Activated effector memory CD4-positive, alpha-beta T cell treated with Interleukin-2 at 50 U/mL for 16 hours (primary cell): ENCODE data around the gene LITAFD.
"Not testable (repeated sequence)": the region's sequence is repeated elsewhere in the genome, so short reads cannot be mapped to it uniquely, and the experiment has no call there.

Source experiments
- DNase-seq: peaks from one replicate; pipeline ENCODE4 v3.0.0-alpha.2; 2020

LITAFD gene

DNA sequence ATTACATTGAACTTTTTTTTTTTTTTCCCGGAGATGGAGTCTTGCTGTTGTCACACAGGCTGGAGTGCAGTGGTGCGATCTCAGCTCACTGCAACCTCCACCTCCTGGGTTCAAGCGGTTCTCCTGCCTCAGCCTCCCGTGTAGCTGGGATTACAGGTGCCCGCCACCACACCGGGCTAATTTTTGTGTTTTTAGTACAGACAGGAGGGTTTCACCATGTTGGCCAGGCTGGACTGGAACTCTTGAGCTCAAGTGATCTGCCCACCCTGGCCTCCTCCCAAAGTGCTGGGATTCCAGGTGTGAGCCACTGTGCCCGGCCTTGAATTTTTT, 8.3 kb upstream of the LITAFD start:
- DNase-seq: not testable (repeated sequence)

DNA sequence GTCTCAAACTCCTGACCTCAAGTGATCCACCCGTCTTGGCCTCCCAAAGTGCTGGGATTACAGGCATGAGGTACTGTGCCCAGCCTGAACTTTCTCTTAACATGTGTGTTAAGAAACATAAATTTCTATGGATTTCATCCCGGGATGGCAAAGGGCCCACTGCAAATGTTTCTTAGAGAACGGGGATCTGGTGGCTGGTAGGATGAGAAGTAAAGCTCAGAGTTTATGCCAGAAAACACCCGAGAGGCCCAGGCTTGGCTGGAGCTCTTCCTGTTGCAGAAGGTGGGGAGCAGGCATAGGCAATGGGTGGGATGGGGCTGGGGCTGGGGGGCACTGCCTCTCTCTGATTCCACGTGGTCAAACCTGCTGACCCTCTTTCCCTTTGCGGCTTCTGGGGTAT, 7.8 kb upstream of the LITAFD start:
- no peak for DNase-seq

DNA sequence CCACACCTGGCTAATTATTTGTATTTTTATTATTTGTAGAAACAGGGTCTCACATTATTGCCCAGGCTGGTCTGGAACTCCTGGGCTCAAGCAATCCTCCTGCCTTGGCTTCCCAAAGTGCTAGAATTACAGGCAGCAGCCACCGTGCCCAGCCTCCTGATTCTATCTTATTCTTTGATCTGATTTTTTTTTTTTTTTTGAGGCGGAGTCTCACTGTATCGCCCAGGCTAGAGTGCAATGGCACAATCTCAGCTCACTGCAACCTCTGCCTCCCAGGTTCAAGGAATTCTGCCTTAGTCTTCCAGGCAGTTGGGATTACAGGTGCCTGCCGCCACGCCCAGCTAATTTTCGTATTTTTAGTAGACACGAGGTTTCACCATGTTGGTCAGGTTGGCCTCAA, 6.8 kb upstream of the LITAFD start:
- DNase-seq: not testable (repeated sequence)

DNA sequence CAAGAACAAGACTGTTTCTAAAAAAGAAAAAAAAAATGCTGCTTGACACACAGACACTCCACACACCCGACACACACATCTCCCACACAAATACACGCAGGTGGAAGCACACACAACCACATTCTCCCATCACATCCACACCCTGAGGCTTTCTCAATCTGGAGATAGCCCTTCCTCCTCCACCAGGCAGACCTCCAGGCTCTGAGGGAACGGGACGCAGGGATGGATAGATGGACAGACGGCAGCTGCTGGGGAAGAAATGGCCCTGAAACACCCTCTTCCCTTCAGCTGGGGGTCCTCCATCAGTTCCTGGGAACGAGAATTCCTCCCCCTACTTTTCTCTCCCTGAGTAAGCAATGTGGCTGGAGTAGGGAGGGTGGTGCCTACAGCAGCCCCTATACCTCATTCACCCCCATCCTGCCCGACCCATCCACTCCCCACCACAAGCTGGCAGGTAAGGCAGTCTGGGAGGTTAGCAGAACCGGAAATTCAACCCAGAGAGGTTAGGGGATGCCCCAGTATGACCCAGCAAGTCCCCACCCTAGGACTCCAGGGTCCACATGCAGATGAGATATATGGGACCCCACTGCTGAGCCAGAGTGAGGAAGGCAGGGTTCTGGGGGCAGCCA, 4.1 kb upstream of the LITAFD start:
- DNase-seq: no peak

DNA sequence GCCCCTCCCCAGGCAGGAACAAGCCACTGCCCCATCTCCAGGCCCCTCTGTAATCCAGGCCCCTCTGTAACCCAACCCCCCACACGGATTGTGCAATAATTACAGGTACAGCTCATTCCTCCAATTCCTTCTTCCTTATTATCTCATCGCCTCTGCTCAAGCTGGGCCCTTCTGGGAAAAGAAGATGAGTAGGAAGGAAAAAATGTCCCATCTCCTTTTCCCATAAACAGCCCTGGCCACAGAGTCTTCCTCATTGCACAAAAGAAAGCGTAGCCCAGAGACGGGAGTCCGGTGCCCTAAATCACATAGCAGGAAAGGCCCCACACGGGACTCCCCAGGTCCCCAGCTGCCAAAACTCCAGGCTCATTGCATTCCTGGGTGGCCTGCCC, 3.6 kb upstream of the LITAFD start:
- DNase-seq: no peak

DNA sequence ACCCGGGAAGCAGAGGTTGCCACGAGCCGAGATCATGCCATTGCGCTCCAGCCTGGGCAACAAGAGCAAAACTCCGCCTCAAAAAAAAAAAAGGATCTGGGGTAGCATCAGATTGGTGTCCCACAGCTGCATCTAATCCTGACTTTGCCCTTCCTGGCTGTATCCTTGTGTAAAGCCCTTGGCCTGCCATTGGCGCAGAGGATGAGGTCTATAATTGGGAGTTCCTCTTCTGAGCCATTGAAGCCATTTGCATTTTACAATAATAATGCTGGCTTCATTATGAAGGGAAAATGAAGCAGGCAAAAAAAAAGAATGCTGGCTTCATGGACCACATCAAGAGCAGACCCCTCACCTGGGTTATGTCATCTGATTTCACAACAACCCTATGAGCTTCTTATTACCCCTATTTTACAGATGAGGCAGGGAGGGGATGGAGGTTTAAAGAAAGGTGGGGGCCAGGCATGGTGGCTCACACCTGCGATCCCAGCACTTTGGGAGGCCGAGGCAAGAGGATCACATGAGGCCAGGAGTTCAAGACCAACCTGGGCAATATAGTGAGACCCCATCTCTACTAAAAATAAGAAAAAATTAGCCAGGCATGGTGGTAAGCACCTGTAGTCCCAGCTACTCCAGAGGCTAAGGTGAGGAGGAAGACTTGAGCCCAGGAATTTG, 1.2 kb upstream of the LITAFD start:
- no peak for DNase-seq

DNA sequence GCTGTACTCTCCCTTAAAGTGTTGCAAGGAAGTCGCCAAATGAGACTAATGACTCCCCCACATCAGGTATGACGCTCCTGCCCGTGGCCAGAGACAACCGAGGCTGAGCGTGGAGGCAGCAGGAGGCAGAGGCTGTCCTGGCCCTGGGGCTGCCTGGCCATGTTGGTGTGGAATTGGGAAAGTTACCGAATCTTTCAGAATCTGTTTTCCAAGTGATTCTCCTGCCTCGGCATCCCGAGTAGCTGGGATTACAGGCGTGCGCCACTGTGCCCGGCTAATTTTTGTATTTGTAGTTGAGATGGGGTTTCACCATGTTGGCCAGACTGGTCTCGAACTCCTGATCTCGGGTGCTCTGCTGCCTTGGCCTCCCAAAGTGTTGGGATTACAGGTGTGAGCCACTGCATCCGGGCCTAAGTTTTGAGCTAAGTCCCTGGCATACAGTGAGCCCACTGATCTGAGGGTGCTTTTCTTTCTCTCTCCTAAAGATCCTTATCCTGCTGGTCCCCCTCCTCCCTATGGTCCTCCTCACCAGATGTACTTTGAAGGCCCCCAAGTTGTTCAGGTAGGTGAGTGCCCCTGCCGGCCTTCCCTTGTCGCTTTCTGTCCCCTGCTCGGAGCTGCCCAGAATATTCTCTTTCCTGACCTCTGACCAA, 700 bp downstream of the LITAFD start:
- DNase-seq: no peak

DNA sequence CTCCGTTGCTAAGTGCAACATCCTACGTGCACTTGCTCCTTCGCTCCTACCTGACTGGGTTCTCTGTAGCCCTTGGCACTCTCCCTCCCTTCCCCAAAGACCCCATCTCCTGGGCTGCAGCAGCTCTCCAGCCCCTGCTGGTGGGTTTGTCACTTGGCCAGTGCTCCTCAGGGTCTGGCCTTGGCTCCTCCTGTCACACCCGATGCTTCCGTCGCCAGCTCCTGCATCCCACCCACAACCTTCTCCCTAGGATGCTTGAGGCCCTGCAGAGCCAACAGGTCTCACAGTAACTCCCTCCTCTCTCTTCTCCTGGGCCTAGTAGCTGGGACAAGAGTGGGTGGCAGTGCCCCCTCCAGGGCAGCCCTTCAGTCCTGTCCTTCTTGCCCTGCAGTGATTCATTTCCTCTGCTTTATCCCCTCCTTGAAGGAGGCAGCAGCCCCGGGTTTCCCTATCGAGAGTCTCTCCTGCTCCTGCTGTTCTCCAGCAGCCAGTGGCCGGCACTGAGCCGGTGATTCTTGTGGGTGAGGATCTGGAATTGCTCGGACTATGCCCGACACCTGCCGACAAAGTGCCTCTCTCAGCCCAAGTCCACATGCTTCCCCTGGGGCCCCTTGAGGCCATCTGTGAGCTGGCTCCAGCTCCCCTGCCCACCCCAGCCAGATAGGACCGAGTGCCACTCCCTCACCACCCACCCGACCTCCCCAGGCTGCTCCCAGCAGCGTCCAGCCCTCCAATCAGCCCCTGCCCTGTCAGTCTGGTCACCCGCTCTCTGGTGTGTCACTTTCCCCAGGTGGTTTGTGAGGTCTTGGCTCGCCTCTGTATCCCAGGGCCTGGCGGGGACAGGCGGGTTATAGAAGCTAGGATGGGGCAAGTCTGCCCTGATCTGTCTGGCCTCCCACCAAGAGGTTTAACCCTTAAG, 3.8 kb downstream of the LITAFD start:
- DNase-seq: no peak

DNA sequence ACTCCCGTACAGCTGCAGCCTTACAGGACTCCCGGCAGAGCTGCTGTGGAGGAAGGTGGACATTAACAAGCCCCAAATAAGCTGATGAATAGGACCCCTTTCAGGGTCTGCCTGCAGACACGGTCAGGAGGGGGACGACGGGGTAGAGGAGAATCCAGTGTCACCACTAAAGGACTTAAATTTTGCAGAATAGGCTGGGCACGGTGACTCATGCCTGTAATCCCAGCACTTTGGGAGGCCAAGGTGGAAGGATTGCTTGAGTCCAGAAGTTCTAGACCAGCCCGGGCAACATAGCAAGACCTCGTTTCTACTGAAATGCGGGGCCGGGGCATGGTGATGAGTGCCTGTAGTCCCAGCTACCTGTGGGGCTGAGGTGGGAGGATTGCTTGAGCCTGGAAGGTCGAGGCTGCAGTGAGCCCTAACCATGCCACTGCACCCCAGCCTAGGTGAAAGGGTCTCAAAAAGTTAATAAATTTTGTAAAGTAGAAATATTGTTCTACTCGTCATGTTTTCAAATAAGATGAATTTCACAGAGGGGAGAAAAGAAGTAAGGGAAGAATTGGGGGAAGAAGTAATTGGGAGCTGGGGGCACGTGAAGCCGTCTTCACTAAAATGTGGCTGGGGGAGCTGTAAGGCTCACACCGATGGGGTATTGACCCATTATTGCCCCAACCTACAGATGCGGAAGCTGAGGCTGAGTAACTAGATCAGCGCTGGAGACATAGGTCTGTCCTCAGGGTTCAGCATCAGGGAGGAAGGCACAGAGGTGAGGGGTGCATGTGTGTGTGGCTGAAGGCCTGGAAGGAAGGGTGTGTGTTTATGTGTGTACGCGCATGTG, 4.7 kb downstream of the LITAFD start:
- DNase-seq: no peak

DNA sequence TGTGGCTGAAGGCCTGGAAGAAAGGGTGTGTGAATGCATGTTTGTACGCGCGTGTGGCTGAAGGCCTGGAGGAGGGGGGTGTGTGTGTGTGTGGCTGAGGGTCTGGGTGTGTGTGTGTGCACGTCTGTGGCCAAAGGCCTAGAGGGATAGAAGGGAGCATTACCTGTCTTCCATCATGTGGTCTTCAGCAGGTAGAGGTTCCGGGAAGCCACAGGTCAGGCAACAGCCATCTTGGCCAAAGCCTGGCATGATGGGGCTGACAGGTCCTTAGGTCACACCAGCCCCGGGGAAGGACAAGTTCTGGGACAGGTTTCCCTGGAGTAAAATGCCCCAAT, 5.2 kb downstream of the LITAFD start:
- no peak for DNase-seq

DNA sequence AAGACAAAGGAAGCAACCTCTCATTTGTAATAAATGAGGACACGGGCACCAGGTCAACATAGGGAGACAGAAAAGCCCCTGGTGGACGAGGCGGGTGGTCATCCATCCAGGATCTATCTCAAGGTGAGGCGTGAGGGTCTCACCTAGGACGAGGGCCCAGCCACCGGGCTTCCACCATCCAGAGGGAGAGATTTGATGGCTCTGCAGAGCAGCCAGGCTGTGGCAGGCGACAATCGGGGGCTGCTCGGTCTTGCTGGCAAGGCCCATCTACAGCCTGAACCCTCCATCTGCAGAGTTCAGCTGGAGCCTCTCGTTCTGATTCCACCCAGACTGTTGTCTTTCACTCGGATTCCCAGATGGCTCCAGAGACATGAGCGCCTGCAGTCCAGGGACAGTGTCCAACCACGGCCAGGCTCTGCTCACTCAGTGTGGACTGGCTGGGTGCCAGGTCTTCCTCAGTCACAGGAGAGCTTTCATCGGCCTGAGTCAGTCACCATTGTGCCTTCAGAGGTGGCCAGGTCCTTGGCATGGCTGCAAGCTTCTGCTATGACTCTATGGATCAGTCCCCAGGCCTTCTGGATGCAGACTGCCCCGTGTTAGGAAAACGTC, 5.9 kb downstream of the LITAFD start:
- DNase-seq: no peak

DNA sequence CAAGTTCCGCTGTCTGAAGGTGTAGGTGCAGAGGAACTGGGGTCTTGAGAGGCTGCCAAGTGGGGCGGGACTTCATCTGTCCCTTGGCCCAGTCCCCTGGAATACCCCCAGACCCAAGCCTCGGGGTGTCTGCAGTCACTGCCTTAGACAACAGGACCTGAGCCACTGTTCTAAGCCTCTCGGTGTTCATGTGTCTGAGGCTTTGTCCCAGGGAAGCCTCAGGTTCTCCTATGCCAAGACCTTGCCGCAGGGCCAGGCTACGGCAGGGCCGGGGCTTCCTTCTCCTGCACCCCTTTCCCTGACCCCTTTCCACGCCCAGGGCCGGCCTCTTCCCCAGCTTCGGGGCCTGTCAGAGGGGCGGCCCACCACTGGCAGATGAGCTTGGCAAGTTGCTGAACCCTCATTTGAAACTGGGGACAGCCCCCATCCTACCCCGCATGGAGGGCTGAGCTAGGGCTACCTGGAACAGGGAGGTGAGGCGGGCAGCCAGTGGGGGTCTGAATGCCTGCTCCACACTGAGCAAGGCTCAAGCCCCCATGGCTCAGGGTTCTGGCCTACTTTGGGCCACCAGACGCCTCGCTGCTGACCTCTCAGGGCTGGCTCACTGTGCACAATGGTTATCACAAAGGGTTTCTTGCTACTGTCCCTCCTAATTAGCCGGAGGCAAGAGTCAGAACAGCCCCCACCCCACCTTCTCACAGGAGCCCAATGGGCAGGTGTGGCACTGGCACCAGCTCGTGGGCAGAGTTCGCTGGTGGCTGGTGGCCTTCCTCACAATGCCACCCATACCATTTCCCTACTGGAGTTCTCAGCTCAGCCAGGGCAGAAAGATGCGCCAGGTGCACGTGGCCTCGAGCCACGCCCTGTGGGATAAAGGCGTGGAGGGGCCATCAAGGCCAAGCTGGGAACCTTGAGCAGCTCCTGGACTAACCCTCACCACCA, 7.1 kb downstream of the LITAFD start:
- DNase-seq: no peak

DNA sequence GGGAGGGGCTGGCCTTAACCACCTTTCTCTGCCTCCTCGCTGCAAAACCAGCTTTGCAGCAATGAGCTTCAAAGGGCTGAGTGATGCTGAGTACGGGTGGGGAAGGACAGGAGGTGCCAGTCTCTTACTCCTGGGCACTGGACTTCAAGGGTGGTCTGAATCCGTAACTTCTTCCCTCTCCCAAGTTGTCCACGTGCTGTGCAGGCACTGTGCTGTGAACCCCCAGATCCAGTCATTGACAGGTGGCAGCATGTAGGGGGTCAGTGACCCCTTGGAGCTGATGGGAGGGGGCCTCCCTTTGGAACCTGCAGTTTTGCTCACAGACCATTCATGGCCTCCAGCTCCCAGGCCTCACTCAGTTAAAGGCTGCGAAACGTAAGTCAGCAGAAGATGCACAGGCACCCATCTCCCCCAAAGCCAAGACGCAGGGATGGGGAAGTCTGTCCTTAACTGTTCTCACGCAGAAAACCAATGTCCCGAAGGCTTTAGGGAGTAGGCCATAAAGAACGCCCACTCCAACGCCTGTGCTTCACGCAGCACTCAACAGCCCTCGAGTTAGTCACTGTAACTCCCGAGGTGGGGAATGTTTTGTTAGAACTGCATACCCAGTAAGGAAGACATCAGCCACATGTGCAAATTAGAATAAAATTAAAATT, 7.9 kb downstream of the LITAFD start:
- no peak for DNase-seq

DNA sequence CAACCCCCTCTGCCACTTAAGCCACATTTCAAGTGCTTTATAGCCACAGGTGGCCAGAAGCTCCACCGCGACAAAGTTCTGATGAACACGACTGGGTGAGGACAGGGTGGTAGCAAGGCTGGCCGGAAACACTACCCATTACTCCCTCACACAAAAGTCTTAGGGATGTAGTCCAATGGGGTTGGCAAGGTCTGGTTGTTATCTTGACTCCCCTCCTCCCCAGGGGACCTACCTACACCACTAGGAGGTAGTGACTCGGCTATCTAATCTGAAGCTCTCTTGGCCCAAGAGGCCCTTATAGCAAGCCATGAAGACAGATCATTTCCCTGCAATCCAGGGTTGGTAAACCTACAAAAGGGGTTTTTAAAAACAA, 8.4 kb downstream of the LITAFD start:
- DNase-seq: no peak

DNA sequence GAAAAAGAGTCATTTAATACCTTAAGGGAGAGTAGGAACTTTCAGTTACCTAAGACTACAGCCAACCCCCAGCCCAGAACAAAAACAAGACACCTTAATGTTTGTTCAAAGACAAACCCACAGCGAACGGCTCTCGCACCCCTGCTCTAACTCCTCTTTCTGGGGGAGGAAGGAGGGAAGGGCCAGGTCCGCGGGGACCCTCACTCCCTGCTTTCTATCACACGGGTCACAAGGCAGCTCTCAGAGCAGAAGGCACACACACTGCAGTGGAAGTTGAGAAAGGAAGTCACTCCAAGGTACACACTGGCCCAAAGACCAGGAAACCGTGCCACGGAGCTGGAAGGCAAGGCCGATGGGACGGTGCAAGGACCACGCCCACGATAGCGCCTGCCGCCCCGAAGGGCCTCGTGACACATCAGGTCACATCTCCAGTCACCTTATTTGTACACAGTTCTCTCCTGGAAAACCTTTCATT, 10.0 kb downstream of the LITAFD start:
- no peak for DNase-seq

DNA sequence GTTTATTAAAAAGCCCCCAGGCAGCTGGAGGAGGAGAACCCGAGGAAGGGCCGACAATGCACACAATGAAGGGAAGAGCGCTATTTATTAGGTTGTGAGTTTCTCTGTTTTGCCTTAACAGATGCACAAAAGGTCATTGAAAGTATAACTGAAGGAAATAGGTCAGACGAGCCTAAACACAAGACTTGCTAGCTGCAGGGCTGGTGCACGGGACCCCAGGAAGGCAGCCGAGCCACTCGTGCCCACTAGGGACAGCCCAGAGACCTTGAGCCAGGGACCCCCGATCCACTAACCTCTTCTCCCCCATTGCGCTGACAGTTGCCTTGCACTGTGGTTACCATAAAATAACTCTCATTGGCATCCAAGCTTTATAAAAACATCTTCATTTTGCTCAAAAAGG, 11.3 kb downstream of the LITAFD start:
- DNase-seq: no peak

DNA sequence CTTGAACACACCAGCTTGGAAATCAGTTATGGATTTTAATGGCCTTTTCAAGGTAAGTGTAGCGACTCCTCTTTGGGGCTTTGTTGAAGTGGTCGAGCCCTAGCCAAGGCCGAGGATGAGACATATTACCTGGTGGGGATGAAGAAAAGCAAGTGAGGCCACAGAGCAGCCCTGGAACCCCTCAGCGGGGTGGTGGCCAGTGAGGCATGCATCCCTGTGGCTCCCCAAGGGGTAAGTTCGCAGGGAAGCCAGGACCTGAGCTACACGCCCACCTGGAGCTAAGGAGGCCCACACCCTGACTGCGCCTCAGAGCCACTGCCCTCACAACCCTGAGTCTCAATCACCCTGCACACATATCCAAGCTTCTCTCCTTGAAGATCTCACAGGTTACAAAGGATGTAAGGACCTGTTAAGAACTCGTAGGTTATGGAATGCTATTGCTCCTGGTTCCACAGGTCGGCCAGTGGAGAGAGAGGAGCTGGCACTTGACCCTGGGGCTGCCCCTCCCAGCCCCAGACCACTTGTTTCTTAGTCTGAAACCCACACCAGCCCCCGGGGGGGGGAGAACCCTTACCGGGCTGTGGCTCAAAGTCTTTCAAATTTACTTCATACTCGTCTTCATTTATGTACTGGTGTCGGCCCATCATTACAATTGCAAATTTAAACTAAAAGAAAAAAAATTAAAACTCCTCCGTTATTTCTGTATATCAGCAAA, 12.0 kb downstream of the LITAFD start:
- no peak for DNase-seq

DNA sequence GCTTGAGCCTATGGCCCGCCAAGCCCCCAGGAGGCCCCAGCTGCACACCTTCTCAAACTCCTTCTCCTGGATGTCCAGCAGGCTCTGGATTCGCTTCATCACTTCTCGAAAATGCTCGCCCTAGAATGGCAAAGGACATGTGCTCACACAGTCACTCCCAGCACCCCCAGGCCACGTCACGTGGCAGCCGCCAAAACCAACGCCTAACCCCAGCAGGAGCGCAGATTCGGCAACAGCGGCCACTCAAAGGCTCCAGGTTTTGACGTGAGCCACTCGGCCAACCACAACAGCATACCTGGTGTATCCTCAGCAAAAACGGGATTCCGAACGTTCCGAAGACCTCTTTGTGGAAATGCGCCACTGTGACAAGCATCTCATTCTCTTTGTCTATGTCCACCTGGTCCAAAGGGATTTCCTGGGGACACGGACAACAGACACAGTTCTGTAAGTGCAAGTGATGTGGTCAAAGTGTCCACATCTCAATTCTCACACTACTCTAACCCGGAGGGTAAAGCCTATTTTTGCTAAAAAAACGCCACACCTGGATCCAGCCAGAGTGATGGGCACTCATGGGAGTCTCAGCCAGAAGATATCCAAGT, 12.7 kb downstream of the LITAFD start:
- no peak for DNase-seq

DNA sequence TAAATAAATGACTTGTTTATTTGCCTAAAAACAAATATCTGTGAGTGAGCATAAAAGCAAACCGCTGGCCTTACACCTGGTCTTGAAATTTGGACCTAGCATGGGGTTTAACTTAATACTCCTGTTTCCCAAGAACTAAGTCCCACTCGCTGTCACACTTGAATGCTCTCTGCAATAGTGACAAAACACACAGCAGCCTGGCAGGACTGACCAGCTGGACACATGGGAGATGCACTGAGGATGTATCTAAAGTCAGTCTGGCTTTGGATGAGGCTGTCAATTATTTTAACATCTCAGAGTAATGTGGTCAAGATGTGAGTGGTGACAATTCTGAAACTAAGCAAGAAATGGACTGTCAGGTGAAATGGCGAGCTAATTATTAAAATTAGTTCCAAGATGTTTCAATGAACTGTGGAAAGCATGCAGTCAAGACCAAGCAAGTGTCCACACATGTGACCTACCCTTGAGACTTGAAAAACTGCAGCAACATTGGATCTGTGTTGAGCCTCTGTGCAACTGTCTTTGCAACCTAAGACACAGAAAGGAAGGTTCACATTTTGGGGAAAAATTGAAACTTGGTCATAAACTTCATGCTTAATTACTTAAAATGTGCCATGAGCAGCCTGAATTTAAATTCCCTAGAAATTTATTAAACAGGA, 16.6 kb downstream of the LITAFD start:
- no peak for DNase-seq
